NCI-H524 (cell line): Measurements from ENCODE around the gene TMEM129.
"Not testable (repeated sequence)": the region's sequence is repeated elsewhere in the genome, so short reads cannot be mapped to it uniquely, and the experiment has no call there.

Experiments
- DNase-seq, 2 experiments: peaks; one replicate each; lab custom pipeline; 2025; lab: John Stamatoyannopoulos, UW

The TMEM129 gene

GRCh38 chr4:1720163-1720983 lies 750 bp downstream of the TMEM129 start:
- DNase-seq: peak in 1 of 2 experiments; percentile 48

GRCh38 chr4:1718095-1718850 lies 2.9 kb downstream of the TMEM129 start:
- DNase-seq: no peak

- no peak for DNase-seq
Measured at GRCh38 chr4:1717129-1718094, 3.7 kb downstream of the TMEM129 start.

GRCh38 chr4:1716065-1716945 lies 4.8 kb downstream of the TMEM129 start:
- no peak for DNase-seq

GRCh38 chr4:1715002-1715758 lies 5.9 kb downstream of the TMEM129 start:
- DNase-seq: no peak

GRCh38 chr4:1714303-1715001 lies 6.7 kb downstream of the TMEM129 start:
- no peak for DNase-seq

- no peak for DNase-seq
Measured at GRCh38 chr4:1713003-1713851, 7.9 kb downstream of the TMEM129 start.

- peak; percentile 77 to 93 for DNase-seq
Measured at GRCh38 chr4:1712216-1713002, 8.7 kb downstream of the TMEM129 start, which contains the start of gene SLBP. SLBP (minus strand) TSS chr4:1712319; CDS start chr4:1712188, 131 bp downstream.

- DNase-seq: no peak
Measured at GRCh38 chr4:1711571-1712215, 9.4 kb downstream of the TMEM129 start.

GRCh38 chr4:1711055-1711570 lies 10.0 kb downstream of the TMEM129 start:
- DNase-seq: no peak

GRCh38 chr4:1708581-1708980 lies 12.5 kb downstream of the TMEM129 start:
- DNase-seq: no peak

- DNase-seq: no peak
Measured at GRCh38 chr4:1706358-1706757, 14.8 kb downstream of the TMEM129 start.

- DNase-seq: no peak
Measured at GRCh38 chr4:1705732-1706131, 15.4 kb downstream of the TMEM129 start.

GRCh38 chr4:1703867-1704266 lies 17.3 kb downstream of the TMEM129 start:
- DNase-seq: no peak

- not testable (repeated sequence) for DNase-seq
Measured at GRCh38 chr4:1701671-1702070, 19.5 kb downstream of the TMEM129 start.

GRCh38 chr4:1695913-1696312 lies 25.2 kb downstream of the TMEM129 start:
- no peak for DNase-seq
